GDM1 (cell line): ENCODE data around the gene SMAD3.

ENCODE experiments used
- DNase-seq: peaks from one replicate; lab custom pipeline; 2025; lab: John Stamatoyannopoulos, UW

SMAD3 gene

DNA sequence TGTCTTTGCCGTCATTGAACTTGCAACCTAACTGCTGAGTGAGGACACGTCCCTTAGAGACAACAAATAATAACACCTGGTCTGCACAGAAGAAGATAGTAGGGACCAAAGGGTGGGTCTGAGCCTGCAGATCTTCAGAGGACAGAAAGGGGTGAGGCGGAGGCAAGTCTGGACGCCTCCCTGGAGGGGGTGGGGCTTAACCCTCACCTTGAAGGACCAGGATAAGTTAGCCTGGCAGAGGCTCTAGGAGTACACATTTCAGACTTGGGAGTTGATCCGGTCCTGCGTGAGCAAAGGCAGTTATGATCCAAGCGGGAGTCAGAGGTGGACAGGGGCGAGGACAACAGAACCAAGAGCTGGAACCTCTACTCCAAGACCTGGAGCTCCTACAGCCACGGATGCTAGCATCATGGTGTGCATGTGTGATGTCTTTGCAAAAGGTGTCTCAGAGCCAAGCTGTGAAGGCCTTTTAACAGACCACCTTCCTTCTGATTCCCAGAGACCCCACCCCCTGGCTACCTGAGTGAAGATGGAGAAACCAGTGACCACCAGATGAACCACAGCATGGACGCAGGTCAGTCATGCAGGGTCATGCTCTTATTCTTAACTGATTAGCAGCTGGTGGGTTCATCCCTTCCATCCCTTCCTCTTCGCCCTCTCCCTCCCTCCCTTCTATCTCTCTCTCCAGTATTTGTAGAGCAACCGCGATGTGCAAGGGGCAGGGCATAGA is 101.0 kb downstream of the SMAD3 start:
- no peak for DNase-seq

- no peak for DNase-seq
These were observed 101.7 kb downstream of the SMAD3 start for GRCh38 chr15:67167091-67167490.

- no peak for DNase-seq
These were observed 103.3 kb downstream of the SMAD3 start for GRCh38 chr15:67168694-67169093.

- DNase-seq = no peak
These were observed 104.9 kb downstream of the SMAD3 start for GRCh38 chr15:67170143-67170925.

DNA sequence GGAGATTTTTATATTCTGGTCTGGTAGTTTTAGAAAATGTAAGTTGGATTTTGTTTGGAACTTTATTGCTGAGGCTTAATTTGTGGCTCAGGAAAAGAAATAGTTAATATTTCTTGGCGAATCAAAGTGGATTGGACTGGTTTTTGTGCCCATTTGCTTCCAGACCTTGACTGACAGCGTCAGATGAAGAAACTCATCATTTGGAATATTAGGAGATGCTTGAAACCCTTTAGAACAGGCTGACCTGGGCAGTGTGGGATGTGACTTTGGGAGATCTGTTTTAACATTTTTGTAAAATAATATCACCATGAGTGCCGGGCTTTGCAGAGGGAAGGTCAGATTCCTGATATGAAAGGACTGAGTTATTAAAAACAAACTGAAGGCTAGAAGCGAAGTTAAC is 106.1 kb downstream of the SMAD3 start:
- no peak for DNase-seq

GRCh38 chr15:67172172-67172571 is 106.8 kb downstream of the SMAD3 start:
- no peak for DNase-seq

DNA sequence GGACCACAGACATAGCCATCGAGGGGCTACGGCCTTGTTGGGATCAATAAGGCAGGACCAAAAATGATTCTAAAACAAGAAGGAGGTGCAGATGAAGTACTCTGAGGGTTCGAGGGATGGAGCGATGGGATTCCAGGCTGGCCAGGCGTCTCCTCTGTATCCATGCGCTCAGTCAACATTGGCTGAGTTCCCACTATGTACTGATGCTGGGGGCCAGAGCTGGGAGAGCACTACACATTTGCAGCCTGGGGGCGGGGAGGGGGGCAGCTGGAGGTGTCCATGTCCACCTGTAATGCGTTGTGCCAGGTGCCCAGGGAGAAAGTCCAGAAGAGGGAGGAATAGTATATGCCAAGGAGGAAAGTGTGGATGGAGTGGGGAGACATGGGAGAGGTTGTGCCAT is 107.6 kb downstream of the SMAD3 start:
- no peak for DNase-seq

GRCh38 chr15:67173786-67174185 is 108.4 kb downstream of the SMAD3 start:
- DNase-seq = no peak

GRCh38 chr15:67174446-67174845 is 109.0 kb downstream of the SMAD3 start:
- no peak for DNase-seq

- DNase-seq = no peak
These were observed 109.6 kb downstream of the SMAD3 start for GRCh38 chr15:67174864-67175573.

DNA sequence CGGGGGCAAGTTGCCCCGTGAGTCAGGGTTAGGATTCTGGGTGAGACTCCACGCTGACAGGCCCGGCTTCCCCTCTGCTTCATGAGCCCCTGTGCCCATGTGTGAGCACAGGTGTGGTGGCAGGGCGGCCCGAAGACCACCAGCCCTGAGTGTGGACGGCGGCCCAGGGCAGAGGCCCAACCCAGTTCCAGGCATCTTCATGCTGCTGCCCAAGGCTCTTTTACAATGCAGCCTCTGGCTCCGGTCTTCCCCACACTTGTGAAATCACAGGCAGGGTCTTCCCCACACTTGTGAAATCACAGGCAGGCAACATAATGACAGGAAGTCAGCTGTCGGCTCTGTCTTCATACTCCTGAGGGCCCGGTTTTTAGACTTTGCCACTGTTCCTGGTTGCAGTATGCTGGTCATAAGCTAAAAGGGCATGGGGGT is 110.3 kb downstream of the SMAD3 start:
- no peak for DNase-seq

DNA sequence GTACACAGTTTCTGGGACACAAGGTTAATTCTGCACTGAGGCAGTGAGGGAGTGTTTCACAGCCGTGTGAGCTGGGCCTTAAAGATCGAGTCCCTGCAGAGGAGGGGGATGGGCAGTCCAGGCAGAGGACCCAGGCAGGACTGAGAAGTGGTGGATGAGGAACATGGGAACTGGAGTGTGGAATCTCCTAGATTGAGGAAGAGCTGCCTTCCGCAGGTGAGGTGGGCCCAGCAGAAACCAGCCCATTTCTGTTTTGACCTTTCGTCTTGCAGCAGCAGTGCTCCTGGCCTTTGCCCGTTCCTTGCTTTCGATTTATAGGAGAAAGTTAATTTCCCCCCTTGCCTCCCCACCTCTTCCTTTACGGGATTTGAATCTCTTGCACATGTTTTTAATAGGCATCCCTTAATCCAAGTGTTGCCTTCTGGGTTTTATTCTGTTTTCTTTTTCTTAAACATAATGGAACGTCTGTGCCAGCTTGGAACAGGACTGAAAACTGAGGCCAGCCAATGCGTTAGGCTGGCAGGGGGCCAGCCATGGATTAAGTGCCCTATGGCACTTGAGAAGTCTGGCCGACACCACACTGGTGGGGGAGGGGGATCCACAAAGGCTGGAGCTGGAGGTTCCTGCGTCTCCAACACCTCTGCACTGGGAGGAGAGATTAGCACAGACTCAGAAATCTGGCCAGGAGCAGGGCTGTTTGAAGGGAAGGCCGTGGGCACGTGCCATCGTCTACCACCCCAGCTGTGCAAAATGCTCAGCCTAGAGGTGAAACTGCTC is 111.0 kb downstream of the SMAD3 start:
- DNase-seq = no peak

DNA sequence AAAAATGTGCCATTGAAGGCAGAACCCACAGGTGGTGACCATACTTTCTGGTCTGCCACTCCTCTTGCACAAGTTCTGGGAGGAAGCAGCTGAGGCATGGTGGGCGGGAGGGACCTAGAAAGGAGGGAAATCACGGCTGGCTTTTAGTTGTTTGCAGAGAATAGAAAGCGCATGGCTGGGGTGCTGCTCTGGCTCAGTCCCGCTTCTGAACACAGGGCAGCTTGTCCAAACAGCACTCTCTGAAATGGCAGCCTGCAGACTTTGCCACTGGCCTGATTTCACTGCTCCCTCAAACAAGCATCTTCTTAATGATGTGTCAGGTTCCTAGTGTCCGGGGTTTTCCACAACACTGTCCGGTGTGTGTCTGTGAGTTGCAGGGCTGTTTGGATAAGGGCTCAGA is 112.3 kb downstream of the SMAD3 start:
- DNase-seq = no peak

GRCh38 chr15:67178569-67179210 is 113.3 kb downstream of the SMAD3 start:
- no peak for DNase-seq

- no peak for DNase-seq
These were observed 114.1 kb downstream of the SMAD3 start for GRCh38 chr15:67179411-67179995.

DNA sequence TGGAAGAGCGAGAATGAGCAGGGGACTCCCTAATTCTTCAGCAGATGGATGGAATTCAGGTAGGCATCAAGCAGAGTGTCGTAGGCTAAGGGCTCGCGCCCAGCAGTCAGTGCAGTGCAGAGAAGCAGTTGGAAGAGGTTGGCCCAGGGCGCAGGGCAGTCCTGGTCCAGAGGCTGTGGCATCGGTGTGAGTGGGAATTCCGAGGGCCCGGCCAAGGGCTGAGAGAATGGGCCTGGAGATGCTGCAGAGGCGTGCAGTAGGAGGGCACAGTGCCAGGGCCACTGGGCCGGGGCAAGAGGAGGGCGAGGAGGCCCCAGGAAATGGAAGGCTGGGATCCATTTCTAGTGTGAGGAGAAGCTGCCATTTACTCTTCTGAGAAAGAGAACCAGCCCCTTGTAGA is 114.6 kb downstream of the SMAD3 start:
- no peak for DNase-seq

GRCh38 chr15:67180514-67181191 is 115.3 kb downstream of the SMAD3 start:
- DNase-seq = no peak

DNA sequence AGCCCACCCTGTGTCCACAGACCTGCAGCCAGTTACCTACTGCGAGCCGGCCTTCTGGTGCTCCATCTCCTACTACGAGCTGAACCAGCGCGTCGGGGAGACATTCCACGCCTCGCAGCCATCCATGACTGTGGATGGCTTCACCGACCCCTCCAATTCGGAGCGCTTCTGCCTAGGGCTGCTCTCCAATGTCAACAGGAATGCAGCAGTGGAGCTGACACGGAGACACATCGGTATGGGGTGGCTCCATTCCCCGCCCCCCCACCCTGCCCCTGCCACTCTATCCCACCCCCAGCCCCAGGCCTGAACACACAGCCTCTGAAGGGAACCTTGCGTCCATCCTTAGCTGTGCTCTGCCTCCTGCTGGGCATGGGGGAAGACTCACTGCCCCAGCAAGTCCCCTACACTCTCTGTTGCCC is 115.8 kb downstream of the SMAD3 start:
- DNase-seq = no peak

DNA sequence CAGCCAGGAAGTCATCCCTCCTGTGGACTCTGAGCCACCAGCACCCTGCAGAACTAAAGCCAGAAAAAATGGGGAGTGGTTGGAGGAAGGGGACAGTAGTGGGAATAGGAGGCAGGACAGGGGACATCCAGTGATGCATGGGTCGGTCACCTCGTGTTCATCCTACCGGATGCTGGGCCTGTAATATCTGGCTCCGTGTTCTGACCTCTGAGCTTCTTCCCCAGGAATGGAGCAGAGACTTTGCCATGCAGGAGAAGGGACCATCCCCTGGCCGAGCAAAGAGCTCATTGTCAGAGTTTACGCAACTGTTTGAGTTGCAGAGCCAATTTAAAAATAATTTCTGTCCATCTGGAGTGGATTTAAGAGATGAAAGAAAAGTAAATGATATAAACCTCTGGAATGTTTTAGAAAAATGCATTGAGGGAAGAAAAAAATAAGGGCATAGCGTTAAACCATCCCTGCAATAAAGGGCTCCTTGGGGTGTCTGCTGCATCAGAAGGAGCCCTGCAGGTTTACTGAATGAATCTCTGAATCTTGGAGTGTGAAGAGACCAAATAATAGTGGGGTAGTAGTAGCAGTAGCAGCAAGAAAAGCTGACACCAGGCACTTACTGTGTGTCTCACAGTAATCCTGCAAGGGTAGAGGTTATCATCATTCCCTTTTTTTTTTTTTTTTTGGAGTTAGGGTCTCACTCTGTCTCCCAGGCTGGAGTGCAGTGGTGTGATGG is 118.2 kb downstream of the SMAD3 start:
- no peak for DNase-seq
